ENCODE results near the gene CWF19L1. TPM values are rescaled to one million over a fixed set of nuclear protein-coding genes. Genes with fewer than 3 reads are reported as not detected.
A peak's percentile ranks its signal among the peaks of the same experiment; 100 is the strongest.

CWF19L1 gene
- 36.6 and 36.9 TPM in 2 replicates for polyA plus RNA-seq
- 41.1 and 45.4 TPM in 2 replicates for polyA minus RNA-seq

- Histone ChIP-seq H3K79me2 (replicated peaks; ENCODE audit: insufficient read depth, low read length) (peaks cover 16% of the 10 kb centered on the region), H3K9me2 (ENCODE audit: insufficient read depth, low read length) (no peaks in the 10 kb centered on the region), H3K27ac (ENCODE audit: low read length) (peak within 1 kb of the TSS; percentile 77), H3K4me3 (ENCODE audit: low read length) (peak within 1 kb of the TSS; percentile 91), H3K36me3 (ENCODE audit: insufficient read depth, low read length) (no peaks in the 10 kb centered on the region), H2AFZ (ENCODE audit: low read depth, low read length) (peak within 1 kb of the TSS; percentile 94), H4K20me1 (ENCODE audit: insufficient read depth) (no peaks in the 10 kb centered on the region), H3K27me3 (ENCODE audit: insufficient read depth, low read depth, low read length) (no peaks in the 10 kb centered on the region), H3F3A (ENCODE audit: insufficient read depth, low read length, poor library complexity, severe bottlenecking) (no peaks in the 10 kb centered on the region), H3K9ac (ENCODE audit: low read length) (peak within 1 kb of the TSS; percentile 81), H3K9me3 (ENCODE audit: low read length) (no peaks in the 10 kb centered on the region), H3K4me2 (ENCODE audit: low read length) (peak within 1 kb of the TSS; percentile 72)
- peak; percentile 58 for TF ChIP-seq EP300 (conservative IDR thresholded peaks at IDR 0.05; ENCODE audit: poor library complexity, severe bottlenecking)
- no peak for TF ChIP-seq RAD21 (conservative IDR thresholded peaks at IDR 0.05)
- TF ChIP-seq EZH2 (IDR thresholded peaks at IDR 0.05; ENCODE audit: borderline replicate concordance, insufficient read depth, low read length, poor library complexity, severe bottlenecking): no peak
- peak; percentile 91 for TF ChIP-seq POLR2AphosphoS5 (IDR thresholded peaks at IDR 0.05)
- TF ChIP-seq SMC3 (conservative IDR thresholded peaks at IDR 0.05; ENCODE audit: poor library complexity): peak; percentile 27
- TF ChIP-seq, protein P1, sequence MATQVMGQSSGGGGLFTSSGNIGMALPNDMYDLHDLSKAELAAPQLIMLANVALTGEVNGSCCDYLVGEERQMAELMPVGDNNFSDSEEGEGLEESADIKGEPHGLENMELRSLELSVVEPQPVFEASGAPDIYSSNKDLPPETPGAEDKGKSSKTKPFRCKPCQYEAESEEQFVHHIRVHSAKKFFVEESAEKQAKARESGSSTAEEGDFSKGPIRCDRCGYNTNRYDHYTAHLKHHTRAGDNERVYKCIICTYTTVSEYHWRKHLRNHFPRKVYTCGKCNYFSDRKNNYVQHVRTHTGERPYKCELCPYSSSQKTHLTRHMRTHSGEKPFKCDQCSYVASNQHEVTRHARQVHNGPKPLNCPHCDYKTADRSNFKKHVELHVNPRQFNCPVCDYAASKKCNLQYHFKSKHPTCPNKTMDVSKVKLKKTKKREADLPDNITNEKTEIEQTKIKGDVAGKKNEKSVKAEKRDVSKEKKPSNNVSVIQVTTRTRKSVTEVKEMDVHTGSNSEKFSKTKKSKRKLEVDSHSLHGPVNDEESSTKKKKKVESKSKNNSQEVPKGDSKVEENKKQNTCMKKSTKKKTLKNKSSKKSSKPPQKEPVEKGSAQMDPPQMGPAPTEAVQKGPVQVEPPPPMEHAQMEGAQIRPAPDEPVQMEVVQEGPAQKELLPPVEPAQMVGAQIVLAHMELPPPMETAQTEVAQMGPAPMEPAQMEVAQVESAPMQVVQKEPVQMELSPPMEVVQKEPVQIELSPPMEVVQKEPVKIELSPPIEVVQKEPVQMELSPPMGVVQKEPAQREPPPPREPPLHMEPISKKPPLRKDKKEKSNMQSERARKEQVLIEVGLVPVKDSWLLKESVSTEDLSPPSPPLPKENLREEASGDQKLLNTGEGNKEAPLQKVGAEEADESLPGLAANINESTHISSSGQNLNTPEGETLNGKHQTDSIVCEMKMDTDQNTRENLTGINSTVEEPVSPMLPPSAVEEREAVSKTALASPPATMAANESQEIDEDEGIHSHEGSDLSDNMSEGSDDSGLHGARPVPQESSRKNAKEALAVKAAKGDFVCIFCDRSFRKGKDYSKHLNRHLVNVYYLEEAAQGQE (IDR thresholded peaks at IDR 0.05; ENCODE audit: borderline replicate concordance): peak; percentile 92
- peak; percentile 37 for TF ChIP-seq TAF1 (IDR thresholded peaks at IDR 0.05; ENCODE audit: low read depth)
- TF ChIP-seq, protein P2, sequence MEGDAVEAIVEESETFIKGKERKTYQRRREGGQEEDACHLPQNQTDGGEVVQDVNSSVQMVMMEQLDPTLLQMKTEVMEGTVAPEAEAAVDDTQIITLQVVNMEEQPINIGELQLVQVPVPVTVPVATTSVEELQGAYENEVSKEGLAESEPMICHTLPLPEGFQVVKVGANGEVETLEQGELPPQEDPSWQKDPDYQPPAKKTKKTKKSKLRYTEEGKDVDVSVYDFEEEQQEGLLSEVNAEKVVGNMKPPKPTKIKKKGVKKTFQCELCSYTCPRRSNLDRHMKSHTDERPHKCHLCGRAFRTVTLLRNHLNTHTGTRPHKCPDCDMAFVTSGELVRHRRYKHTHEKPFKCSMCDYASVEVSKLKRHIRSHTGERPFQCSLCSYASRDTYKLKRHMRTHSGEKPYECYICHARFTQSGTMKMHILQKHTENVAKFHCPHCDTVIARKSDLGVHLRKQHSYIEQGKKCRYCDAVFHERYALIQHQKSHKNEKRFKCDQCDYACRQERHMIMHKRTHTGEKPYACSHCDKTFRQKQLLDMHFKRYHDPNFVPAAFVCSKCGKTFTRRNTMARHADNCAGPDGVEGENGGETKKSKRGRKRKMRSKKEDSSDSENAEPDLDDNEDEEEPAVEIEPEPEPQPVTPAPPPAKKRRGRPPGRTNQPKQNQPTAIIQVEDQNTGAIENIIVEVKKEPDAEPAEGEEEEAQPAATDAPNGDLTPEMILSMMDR (IDR thresholded peaks at IDR 0.05; ENCODE audit: poor library complexity, severe bottlenecking): no peak
- TF ChIP-seq MXI1 (conservative IDR thresholded peaks at IDR 0.05; ENCODE audit: poor library complexity, severe bottlenecking): peak; percentile 85
Observed at GRCh38 chr10:100267239-100268104, at the start of gene CWF19L1. TSS of gene CWF19L1 (minus strand) at chr10:100267638. CDS start at chr10:100267593, 45 bp downstream.

DNA sequence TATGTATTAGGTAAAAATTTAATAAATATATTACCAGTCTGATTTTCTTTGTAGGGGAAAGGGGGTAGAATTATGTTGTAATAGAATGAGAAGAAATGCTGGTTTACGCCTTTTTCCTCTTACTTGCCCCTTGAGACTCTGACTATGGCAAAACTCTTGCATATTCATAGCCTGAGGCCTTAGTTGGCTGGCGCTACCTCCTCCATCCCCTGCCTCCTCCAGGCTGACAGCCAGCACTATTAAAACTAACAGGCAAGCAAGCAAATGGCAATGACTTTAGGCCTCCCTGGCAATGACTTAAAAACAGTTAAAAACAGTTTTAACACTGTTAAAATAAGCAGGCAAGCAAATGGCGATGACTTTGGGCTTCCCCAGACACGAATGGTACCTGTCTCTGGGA, 48.2 kb upstream of the CWF19L1 start:
- no peak for TF ChIP-seq EZH2 (IDR thresholded peaks at IDR 0.05; ENCODE audit: borderline replicate concordance, insufficient read depth, low read length, poor library complexity, severe bottlenecking)
- TF ChIP-seq, protein P1 (IDR thresholded peaks at IDR 0.05; ENCODE audit: borderline replicate concordance): no peak
- Histone ChIP-seq H3K9me3 (ENCODE audit: low read length) (no peaks in the 10 kb centered on the region), H3K27ac (ENCODE audit: low read length) (no peak overlapping the region), H3K9ac (ENCODE audit: low read length) (no peak overlapping the region), H3F3A (ENCODE audit: insufficient read depth, low read length, poor library complexity, severe bottlenecking) (no peaks in the 10 kb centered on the region), H3K36me3 (ENCODE audit: insufficient read depth, low read length) (no peaks in the 10 kb centered on the region), H3K4me2 (ENCODE audit: low read length) (no peak overlapping the region), H2AFZ (ENCODE audit: low read depth, low read length) (no peak overlapping the region), H3K27me3 (ENCODE audit: insufficient read depth, low read depth, low read length) (no peaks in the 10 kb centered on the region), H3K4me3 (ENCODE audit: low read length) (no peak overlapping the region), H4K20me1 (ENCODE audit: insufficient read depth) (no peaks in the 10 kb centered on the region), H3K79me2 (replicated peaks; ENCODE audit: insufficient read depth, low read length) (no peaks in the 10 kb centered on the region), H3K9me2 (ENCODE audit: insufficient read depth, low read length) (no peaks in the 10 kb centered on the region)
